Measurements from ENCODE around the gene PLEKHA1.

DNA sequence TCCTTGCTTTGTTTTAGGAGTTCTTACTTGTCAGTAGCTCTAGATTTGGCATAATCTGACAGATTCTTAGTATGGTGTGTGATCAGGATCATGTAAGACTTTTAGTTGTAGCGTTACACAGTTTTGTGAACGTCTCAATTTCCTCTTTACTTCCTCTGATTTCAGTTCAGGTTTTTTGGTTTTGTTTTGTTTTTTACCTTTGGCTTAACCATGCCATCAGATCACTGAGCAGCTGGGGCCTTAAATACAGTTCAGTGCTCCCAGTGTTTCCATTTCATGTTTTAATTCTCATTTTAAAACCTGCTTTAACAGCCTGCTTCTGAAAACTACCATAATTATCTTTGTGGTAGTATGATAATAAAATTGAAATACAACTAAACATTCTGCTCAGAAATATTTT is 52.8 kb downstream of the PLEKHA1 start:
- TF ChIP-seq, protein P1, sequence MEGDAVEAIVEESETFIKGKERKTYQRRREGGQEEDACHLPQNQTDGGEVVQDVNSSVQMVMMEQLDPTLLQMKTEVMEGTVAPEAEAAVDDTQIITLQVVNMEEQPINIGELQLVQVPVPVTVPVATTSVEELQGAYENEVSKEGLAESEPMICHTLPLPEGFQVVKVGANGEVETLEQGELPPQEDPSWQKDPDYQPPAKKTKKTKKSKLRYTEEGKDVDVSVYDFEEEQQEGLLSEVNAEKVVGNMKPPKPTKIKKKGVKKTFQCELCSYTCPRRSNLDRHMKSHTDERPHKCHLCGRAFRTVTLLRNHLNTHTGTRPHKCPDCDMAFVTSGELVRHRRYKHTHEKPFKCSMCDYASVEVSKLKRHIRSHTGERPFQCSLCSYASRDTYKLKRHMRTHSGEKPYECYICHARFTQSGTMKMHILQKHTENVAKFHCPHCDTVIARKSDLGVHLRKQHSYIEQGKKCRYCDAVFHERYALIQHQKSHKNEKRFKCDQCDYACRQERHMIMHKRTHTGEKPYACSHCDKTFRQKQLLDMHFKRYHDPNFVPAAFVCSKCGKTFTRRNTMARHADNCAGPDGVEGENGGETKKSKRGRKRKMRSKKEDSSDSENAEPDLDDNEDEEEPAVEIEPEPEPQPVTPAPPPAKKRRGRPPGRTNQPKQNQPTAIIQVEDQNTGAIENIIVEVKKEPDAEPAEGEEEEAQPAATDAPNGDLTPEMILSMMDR (IDR thresholded peaks at IDR 0.05) = no peak
- TF ChIP-seq POLR2A (IDR thresholded peaks at IDR 0.05) (no peak), POLR2AphosphoS5 (IDR thresholded peaks at IDR 0.05) (no peak)
